ENCODE data around the gene EPS8L2. TPM values are rescaled to one million over a fixed set of nuclear protein-coding genes. Genes with fewer than 3 reads are reported as not detected.
A peak's percentile ranks its signal among the peaks of the same experiment; 100 is the strongest.

Gene EPS8L2
- total RNA-seq, 2 donors from 2014 or later, result 92.1 to 114 TPM

DNA sequence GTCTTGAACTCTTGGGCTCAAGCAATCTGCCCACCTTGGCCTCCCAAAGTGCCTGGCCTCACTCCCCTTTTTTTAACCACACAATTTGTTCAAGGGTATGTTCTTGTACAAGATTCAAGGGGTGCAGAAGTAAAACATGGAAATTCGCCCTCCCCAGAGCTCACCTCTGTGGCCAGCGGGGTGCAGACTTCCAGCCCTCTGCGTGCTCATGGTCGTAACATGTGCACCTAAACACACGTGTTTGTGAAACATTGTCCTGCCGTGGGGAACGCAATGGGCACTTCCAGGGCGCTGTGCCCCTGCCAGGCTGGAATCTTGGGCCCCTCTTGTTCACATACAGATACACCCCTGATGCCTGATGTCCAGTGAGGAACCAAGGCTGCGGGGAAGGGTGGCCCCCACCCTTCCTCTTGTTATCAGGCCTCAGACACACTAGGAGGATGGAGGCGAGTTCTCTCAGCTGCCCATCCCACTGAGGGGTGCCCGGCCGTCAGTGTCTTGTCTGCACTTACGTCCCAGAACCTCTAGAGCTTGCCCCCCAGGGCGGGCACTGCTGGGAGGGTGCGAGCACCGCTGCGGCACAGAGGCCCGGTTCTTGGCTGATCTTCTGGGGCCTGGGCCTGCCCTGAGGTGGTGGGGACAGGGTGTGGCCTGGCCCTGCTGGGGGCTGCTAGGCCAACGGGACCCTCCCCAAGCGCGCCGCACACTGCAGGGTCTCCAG is 4.1 kb upstream of the EPS8L2 start:
- TF ChIP-seq POLR2A (IDR thresholded peaks at IDR 0.05) (no peak), CTCF (IDR thresholded peaks at IDR 0.05) (no peak), POLR2AphosphoS5 (IDR thresholded peaks at IDR 0.05) (no peak)
- intact Hi-C loops (cut with DNase I), result no loop called here
- H3K4me1 ChIP-seq (replicated peaks), result peaks cover 24% of the 10 kb centered on the region
- no peak for DNase-seq (ENCODE audit: low spot score)
- H3K36me3 ChIP-seq, result no peaks in the 10 kb centered on the region
- WGBS, result 92% methylated on average over 15 of the region's 22 CpGs
- no peaks in the 10 kb centered on the region for H3K9me3 ChIP-seq
- H3K27ac ChIP-seq, result peak overlapping the region; percentile 76 to 91
- no peaks in the 10 kb centered on the region for H3K27me3 ChIP-seq (replicated peaks; ENCODE audit: insufficient read depth)
- H3K4me3 ChIP-seq, result no peak overlapping the region

DNA sequence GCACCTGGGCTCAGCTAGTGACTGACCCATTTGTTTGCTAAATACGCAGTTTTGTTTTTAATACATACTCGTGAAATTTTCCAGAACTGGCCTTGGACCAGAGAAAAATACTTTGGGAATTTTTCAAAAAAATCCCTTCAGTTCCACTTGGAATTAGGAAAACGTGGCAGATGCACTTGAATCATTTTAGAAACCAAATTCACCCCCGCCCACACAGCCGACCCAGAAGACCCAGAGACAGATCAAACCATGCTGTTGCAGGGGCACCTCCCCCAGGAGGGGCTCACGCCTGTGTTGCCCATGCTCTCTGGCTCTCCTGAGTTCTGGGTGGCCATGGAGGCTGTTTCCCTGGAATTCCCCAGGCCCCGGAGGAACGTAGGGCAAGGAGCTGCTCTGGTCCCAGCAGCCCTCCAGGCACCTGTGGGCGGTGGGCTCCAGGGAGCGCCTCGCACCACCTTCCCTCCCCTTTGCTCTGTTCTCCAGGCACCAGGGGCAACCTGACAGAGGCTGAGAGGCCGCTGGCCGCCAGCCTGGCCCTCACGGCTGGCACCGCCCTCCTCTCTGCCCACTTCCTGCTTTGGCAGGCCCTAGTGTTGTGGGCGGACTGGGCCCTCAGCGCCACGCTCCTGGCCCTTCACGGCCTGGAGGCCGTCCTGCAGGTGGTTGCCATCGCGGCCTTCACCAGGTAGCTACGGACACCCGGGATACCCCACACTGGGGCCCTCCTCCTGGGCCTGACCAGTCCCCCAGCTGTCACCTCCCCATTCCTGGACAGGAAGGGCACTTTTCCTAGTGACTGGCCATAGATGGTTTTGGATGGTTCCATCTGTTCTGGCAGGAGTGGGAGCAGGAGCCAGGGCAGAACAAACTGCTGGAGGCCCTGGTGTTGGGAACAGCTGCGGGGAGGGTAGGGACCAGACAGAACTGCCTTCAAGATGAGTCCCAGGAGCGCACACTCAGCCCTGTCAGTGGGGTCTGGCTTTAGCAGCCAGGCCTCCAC is 3.3 kb upstream of the EPS8L2 start:
- Histone ChIP-seq H3K4me1 (replicated peaks) (peaks cover 25% of the 10 kb centered on the region), H3K9me3 (no peaks in the 10 kb centered on the region), H3K4me3 (no peak overlapping the region), H3K27ac (peak overlapping the region; percentile 76 to 91), H3K36me3 (no peaks in the 10 kb centered on the region), H3K27me3 (replicated peaks; ENCODE audit: insufficient read depth) (no peaks in the 10 kb centered on the region)
- 55% methylated on average over 26 of the region's 26 CpGs for WGBS
- intact Hi-C loops (cut with DNase I), result no loop called here
- no peak for TF ChIP-seq CTCF (IDR thresholded peaks at IDR 0.05)
- peak; percentile 62 for TF ChIP-seq POLR2AphosphoS5 (IDR thresholded peaks at IDR 0.05)
- DNase-seq (ENCODE audit: low spot score), result peak; percentile 53

- Histone ChIP-seq H3K27me3 (replicated peaks; ENCODE audit: insufficient read depth) (no peaks in the 10 kb centered on the region), H3K27ac (peak overlapping the region; percentile 76 to 91), H3K36me3 (no peaks in the 10 kb centered on the region), H3K4me1 (replicated peaks) (peaks cover 30% of the 10 kb centered on the region), H3K4me3 (no peak overlapping the region), H3K9me3 (no peaks in the 10 kb centered on the region)
- WGBS, result 95% methylated on average over 9 of the region's 9 CpGs
- no peak for TF ChIP-seq CTCF (IDR thresholded peaks at IDR 0.05)
- no peak for TF ChIP-seq POLR2A (IDR thresholded peaks at IDR 0.05)
- no peak for TF ChIP-seq POLR2AphosphoS5 (IDR thresholded peaks at IDR 0.05)
- DNase-seq (ENCODE audit: low spot score), result no peak
- intact Hi-C loops (cut with DNase I), result no loop called here
Observed at GRCh38 chr11:703506-703905, 2.5 kb upstream of the EPS8L2 start.

- no peak for DNase-seq (ENCODE audit: low spot score)
- H3K9me3 ChIP-seq, result no peaks in the 10 kb centered on the region
- H3K36me3 ChIP-seq, result no peaks in the 10 kb centered on the region
- peak overlapping the region in 1 of 2 donors; percentile 75 for H3K4me3 ChIP-seq
- intact Hi-C loops (cut with DNase I), result no loop called here
- TF ChIP-seq POLR2A (IDR thresholded peaks at IDR 0.05), result no peak
- TF ChIP-seq POLR2AphosphoS5 (IDR thresholded peaks at IDR 0.05), result no peak
- no peak for TF ChIP-seq CTCF (IDR thresholded peaks at IDR 0.05)
- 92% methylated on average over 18 of the region's 18 CpGs for WGBS
- H3K27me3 ChIP-seq (replicated peaks; ENCODE audit: insufficient read depth), result no peaks in the 10 kb centered on the region
- peaks cover 33% of the 10 kb centered on the region for H3K4me1 ChIP-seq (replicated peaks)
- peak overlapping the region; percentile 88 to 91 for H3K27ac ChIP-seq
Observed at GRCh38 chr11:704228-704674, 1.8 kb upstream of the EPS8L2 start.

All from prostate gland (tissue), 2 donors.